Fibroblast of skin of right quadriceps (primary cell): ENCODE data around the gene ADGRB2.

ENCODE experiments used
- DNase-seq: peaks from one replicate; pipeline ENCODE4 v3.0.0-alpha.2; 2013

The ADGRB2 gene

GRCh38 chr1:31761883-31762282 lies 2.3 kb downstream of the ADGRB2 start:
- DNase-seq = peak; percentile 73

GRCh38 chr1:31760471-31761470 lies 3.4 kb downstream of the ADGRB2 start:
- peak; percentile 71 for DNase-seq

- DNase-seq = peak; percentile 47
These were observed 4.7 kb downstream of the ADGRB2 start for GRCh38 chr1:31759298-31760023.

DNA sequence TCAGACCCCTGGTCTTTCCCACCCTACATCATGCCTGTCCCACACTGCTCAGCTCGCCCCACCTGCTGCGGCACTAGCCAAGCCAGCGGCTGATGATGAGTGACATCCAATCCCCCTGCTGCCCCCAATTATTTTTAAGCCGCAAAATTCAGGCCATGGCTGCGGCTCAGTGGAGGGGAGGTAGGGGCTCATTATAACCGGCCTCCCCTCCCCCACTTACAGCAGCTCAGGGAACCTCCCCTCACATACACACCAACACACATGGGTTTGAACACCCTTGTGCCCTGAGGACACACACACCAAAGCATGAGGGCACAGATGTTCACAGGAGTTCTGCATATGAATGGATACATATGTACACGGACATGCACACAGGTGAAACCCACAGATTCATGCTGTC lies 5.3 kb downstream of the ADGRB2 start:
- no peak for DNase-seq

DNA sequence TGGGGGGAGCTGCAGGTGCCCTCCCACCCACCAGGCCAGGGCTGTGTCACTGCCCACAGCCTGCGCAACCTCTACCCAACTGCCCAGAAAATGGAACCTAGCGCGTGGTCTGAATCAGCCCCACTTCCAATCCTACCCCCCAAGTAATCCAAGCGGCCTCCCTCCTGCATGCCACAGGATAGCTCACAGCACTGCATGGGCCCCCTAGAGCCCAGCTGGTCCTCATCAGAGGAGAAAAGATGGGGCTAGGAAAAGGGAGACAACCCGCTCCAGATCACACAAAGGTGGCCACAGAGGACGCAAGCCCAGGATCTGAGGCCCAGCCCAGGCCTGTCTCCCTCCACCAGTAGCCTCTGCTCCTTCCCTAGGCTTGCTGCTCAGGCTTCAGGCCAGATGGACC lies 6.2 kb downstream of the ADGRB2 start:
- DNase-seq = no peak

GRCh38 chr1:31757204-31757679 lies 6.9 kb downstream of the ADGRB2 start:
- DNase-seq = no peak

- no peak for DNase-seq
These were observed 7.6 kb downstream of the ADGRB2 start for GRCh38 chr1:31756578-31756977.

GRCh38 chr1:31755850-31756492 lies 8.2 kb downstream of the ADGRB2 start:
- DNase-seq = no peak

DNA sequence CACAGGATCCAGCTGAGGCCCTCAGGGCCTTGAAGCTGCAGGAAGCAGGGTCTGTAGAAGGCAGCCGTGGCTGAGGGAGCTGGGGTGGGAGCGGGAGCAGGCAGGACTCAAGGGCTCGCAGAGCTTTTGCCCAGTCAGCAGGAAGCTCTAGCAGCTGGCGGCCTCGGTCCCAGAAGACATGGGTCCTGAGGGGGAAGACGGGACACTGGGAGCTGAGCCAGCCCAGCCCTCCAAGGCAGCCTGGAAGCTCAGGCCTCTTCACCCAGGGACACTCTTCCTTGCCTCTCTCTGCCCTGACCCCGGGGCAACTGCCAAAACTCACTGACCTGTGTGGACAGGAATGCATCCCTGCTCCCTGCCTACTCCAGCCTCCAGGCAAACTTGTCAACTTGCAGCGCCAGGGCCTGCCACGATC lies 8.9 kb downstream of the ADGRB2 start:
- no peak for DNase-seq

- DNase-seq = no peak
These were observed 9.7 kb downstream of the ADGRB2 start for GRCh38 chr1:31754397-31754796.

- DNase-seq = no peak
These were observed 10.3 kb downstream of the ADGRB2 start for GRCh38 chr1:31753707-31754349.

GRCh38 chr1:31752952-31753475 lies 11.1 kb downstream of the ADGRB2 start:
- DNase-seq = no peak

DNA sequence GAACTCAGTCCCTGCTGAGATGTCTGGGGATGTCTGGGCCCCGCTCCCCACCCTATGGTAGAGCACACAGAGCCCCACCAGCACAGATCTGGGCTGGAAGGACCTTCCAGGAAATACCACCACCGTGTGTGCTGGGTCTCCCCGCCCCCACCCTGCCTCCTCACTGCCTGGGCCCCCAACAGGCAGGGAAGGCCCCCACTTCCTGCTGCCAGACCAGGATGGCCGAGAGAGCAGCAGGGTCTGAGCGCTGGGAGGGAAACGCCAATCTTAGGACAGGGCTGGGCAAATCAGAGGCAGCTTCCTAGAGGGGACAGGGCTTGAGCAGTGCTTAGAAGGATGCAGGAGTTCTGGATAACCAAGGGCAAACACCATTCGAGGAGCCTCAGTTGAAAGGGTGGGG lies 11.9 kb downstream of the ADGRB2 start:
- DNase-seq = no peak

GRCh38 chr1:31751822-31752241 lies 12.3 kb downstream of the ADGRB2 start:
- no peak for DNase-seq

DNA sequence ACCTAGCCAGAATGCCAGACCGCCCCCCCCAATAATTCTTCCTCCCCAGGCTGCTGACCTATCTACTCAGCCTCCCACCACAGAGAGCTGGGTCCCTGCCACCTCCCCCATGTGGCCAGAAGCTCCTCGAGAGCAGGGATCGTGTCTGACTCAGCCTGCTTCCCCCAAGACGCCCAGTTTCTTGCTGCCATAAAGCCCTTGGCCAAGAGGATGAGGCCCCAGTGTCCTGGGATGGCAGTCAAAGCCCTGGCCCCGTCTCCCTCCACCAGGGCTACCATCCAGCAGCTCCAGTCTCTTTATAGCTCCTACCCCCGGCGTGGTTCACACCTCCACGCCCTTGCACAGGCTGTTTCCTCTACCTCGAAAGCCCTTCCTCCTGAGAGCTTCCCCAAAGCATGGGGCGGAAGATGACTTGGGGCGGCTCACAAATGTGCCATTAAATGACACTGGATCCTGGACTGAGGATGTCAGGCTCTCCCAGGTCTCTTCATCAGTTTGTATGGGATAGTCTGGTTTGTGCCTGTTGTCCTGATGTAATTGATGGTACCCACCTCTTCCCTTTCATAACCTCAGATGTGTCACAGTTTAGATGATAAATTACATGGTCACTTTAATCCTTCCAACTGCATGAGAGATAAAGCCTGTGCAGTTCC lies 13.2 kb downstream of the ADGRB2 start:
- peak; percentile 74 for DNase-seq

- peak; percentile 55 for DNase-seq
These were observed 14.1 kb downstream of the ADGRB2 start for GRCh38 chr1:31749785-31750735.

DNA sequence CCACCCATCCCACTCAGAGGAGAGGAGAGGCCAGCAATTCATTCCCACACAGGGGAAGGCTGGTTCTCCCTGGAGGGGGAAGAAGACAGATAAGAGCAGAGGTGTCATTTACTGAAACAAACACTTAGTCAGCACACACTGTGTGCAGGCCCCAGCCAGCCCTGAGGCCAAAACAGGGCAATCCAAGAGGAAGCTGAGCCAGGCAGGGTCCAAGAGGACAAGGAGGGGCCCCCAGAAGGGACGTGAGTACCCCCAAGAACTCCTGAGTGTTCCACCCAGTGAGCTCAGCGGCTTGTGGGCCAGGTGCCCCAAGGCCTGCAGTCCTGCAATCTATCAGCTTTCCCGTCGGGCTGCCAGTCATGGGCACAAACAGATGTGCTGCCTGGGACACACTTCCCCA lies 15.8 kb downstream of the ADGRB2 start:
- no peak for DNase-seq

GRCh38 chr1:31747304-31747703 lies 16.8 kb downstream of the ADGRB2 start:
- no peak for DNase-seq

DNA sequence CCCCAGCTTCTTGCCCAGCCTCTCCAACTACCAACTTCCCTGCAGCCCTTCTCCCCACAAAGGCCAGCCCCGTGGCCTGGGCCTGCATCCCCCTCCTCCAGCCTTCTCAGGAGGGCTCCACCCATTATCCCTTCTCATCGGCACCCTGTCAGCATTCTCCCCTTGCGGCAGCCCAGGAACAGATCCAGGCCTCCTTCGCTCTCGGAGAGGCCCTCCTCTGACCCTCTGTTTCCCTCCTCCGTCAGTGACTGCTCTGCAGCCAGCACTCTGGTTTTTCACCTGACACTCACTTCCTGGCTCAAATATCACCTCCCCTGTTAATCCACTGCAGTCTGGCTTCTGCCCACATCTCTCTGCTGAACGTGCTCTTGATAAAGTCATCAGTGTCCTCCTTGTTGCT lies 17.5 kb downstream of the ADGRB2 start:
- DNase-seq = no peak

DNA sequence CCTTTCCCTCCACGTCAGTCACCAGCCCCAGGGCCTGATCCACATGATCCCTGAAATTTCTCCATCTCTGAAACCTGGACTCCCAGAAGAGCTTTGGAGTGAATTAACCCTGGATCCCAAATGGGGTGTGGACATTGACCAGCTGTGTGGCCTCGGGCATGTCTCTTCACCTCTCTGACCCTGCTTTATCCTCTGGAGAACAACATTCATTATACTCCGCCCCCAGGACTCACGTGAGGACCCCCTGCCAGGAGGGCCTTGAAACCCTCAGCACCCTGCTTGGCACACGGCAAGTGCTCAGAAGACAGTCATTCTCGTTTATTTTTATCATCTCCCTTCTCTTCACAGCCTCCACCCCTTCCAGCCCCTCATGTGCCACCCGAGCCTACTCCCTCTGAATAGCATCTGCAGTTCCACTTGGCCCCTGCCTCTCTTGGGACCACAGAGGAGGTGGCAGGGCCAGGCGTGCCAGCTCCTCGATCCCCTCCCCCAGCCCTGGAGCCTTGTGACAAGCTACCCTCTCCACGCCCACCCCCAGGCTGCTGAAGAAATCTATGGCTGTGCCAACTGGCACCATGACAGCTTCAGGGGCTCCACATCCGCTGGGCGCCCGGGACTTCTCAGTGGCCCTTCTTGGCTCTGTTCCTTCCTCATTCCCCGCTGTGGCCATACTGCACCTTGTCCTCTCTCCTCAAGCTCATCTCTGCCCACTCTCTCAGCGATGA lies 18.0 kb downstream of the ADGRB2 start:
- no peak for DNase-seq
